Measurements from ENCODE around the gene NAT9.

NAT9 gene

GRCh38 chr17:74805591-74805991, 29.4 kb upstream of the NAT9 start:
- DNase-seq (ENCODE audit: low read depth in 2 of 2), result no peak

GRCh38 chr17:74804683-74805082, 28.5 kb upstream of the NAT9 start:
- DNase-seq (ENCODE audit: low read depth in 2 of 2), result no peak

GRCh38 chr17:74803971-74804370, 27.8 kb upstream of the NAT9 start:
- DNase-seq (ENCODE audit: low read depth in 2 of 2), result no peak

- no peak for DNase-seq (ENCODE audit: low read depth in 2 of 2)
Measured at GRCh38 chr17:74803388-74803930, 27.3 kb upstream of the NAT9 start.

GRCh38 chr17:74801896-74802295, 25.8 kb upstream of the NAT9 start:
- no peak for DNase-seq (ENCODE audit: low read depth in 2 of 2)

GRCh38 chr17:74800531-74800930, 24.4 kb upstream of the NAT9 start:
- no peak for DNase-seq (ENCODE audit: low read depth in 2 of 2)

- DNase-seq (ENCODE audit: low read depth in 2 of 2), result no peak
Measured at GRCh38 chr17:74799097-74799496, 23.0 kb upstream of the NAT9 start.

- DNase-seq (ENCODE audit: low read depth in 2 of 2), result peak; percentile 32 to 49
Measured at GRCh38 chr17:74798239-74798707, 22.1 kb upstream of the NAT9 start.

- no peak for DNase-seq (ENCODE audit: low read depth in 2 of 2)
Measured at GRCh38 chr17:74797824-74798223, 21.7 kb upstream of the NAT9 start.

- DNase-seq (ENCODE audit: low read depth in 2 of 2), result no peak
Measured at GRCh38 chr17:74796866-74797265, 20.7 kb upstream of the NAT9 start.

GRCh38 chr17:74796211-74796610, 20.1 kb upstream of the NAT9 start:
- DNase-seq (ENCODE audit: low read depth in 2 of 2), result no peak

GRCh38 chr17:74795327-74796020, 19.3 kb upstream of the NAT9 start:
- DNase-seq (ENCODE audit: low read depth in 2 of 2), result no peak

GRCh38 chr17:74792586-74793105, 16.5 kb upstream of the NAT9 start:
- no peak for DNase-seq (ENCODE audit: low read depth in 2 of 2)

GRCh38 chr17:74790161-74791058, 14.3 kb upstream of the NAT9 start:
- no peak for DNase-seq (ENCODE audit: low read depth in 2 of 2)

- DNase-seq (ENCODE audit: low read depth in 2 of 2), result no peak
Measured at GRCh38 chr17:74786431-74787055, 10.4 kb upstream of the NAT9 start.

- no peak for DNase-seq (ENCODE audit: low read depth in 2 of 2)
Measured at GRCh38 chr17:74785981-74786360, 9.8 kb upstream of the NAT9 start.

- no peak for DNase-seq (ENCODE audit: low read depth in 2 of 2)
Measured at GRCh38 chr17:74785096-74785980, 9.2 kb upstream of the NAT9 start.

- DNase-seq (ENCODE audit: low read depth in 2 of 2), result no peak
Measured at GRCh38 chr17:74784125-74784810, 8.1 kb upstream of the NAT9 start.

- DNase-seq (ENCODE audit: low read depth in 2 of 2), result no peak
Measured at GRCh38 chr17:74782571-74782970, 6.4 kb upstream of the NAT9 start.

- DNase-seq (ENCODE audit: low read depth in 2 of 2), result no peak
Measured at GRCh38 chr17:74780443-74781238, 4.5 kb upstream of the NAT9 start.
